IPS DF 6.9 (cell line): ENCODE measurements around the gene LSP1.

Experiments
- DNase-seq: peaks from one replicate; pipeline ENCODE4 v3.0.0-alpha.2; 2013; ENCODE audit warnings: low read depth, low spot score
- H3K27ac ChIP-seq: one replicate; pipeline ENCODE4 v1.5.1; 2013; ENCODE audit warnings: low read length, control low read depth
- H3K27me3 ChIP-seq: 2 replicates; pipeline ENCODE4 v1.6.1; 2013; ENCODE audit warnings: mild to moderate bottlenecking, low read length; ENCODE audit not compliant: control insufficient read depth, insufficient read depth
- H3K36me3 ChIP-seq: 2 replicates; pipeline ENCODE4 v1.6.1; 2013; ENCODE audit warnings: low read length; ENCODE audit not compliant: control insufficient read depth, insufficient read depth
- H3K4me1 ChIP-seq: 2 replicates; pipeline ENCODE4 v1.6.1; 2013; ENCODE audit warnings: low read length; ENCODE audit not compliant: control insufficient read depth, insufficient read depth
- H3K4me3 ChIP-seq: 2 replicates; pipeline ENCODE4 v1.5.1; 2013; ENCODE audit warnings: mild to moderate bottlenecking, low read length
- H3K9me3 ChIP-seq: 2 replicates; pipeline ENCODE4 v1.6.1; 2013; ENCODE audit warnings: low read length, inconsistent platforms; ENCODE audit not compliant: control insufficient read depth, insufficient read depth
- WGBS: extraction: QIAGEN DNeasy Blood & Tissue Kit; methylation state at CpG from one replicate; pipeline ENCODE4 v1.1.7; 2013; ENCODE audit warnings: mixed read lengths, missing lambda C conversion rate; ENCODE audit not compliant: insufficient read length, insufficient coverage; 5-methylcytosine and 5-hydroxymethylcytosine counted together

LSP1 gene

GRCh38 chr11:1851468-1852180, 1.3 kb upstream of the LSP1 start:
- WGBS = no CpG with 5 or more reads among the region's 21 CpGs
- no peak overlapping the region for H3K4me3 ChIP-seq
- no peaks in the 10 kb centered on the region for H3K9me3 ChIP-seq
- H3K36me3 ChIP-seq = no peaks in the 10 kb centered on the region
- no peaks in the 10 kb centered on the region for H3K4me1 ChIP-seq
- no peaks in the 10 kb centered on the region for H3K27me3 ChIP-seq
- H3K27ac ChIP-seq = no peak overlapping the region
- no peak for DNase-seq

- no peak for DNase-seq
- H3K4me1 ChIP-seq = no peaks in the 10 kb centered on the region
- H3K27me3 ChIP-seq = no peaks in the 10 kb centered on the region
- H3K27ac ChIP-seq = no peak overlapping the region
- no peak overlapping the region for H3K4me3 ChIP-seq
- no peaks in the 10 kb centered on the region for H3K9me3 ChIP-seq
- no peaks in the 10 kb centered on the region for H3K36me3 ChIP-seq
- no CpG with 5 or more reads among the region's 25 CpGs for WGBS
These were observed 510 bp upstream of the LSP1 start for GRCh38 chr11:1852271-1852876.

- no peak overlapping the region for H3K4me3 ChIP-seq
- H3K27me3 ChIP-seq = no peaks in the 10 kb centered on the region
- no peaks in the 10 kb centered on the region for H3K4me1 ChIP-seq
- WGBS = no CpG with 5 or more reads among the region's 19 CpGs
- no peaks in the 10 kb centered on the region for H3K9me3 ChIP-seq
- H3K36me3 ChIP-seq = no peaks in the 10 kb centered on the region
- no peak overlapping the region for H3K27ac ChIP-seq
- no peak for DNase-seq
These were observed 670 bp downstream of the LSP1 start for GRCh38 chr11:1853376-1854131.

- no CpG with 5 or more reads among the region's 27 CpGs for WGBS
- DNase-seq = no peak
- H3K27ac ChIP-seq = no peak overlapping the region
- H3K36me3 ChIP-seq = no peaks in the 10 kb centered on the region
- no peaks in the 10 kb centered on the region for H3K9me3 ChIP-seq
- H3K4me3 ChIP-seq = no peak overlapping the region
- no peaks in the 10 kb centered on the region for H3K27me3 ChIP-seq
- no peaks in the 10 kb centered on the region for H3K4me1 ChIP-seq
These were observed 1.5 kb downstream of the LSP1 start for GRCh38 chr11:1854132-1854948.

GRCh38 chr11:1854949-1855885, 2.3 kb downstream of the LSP1 start:
- Histone ChIP-seq H3K9me3 (no peaks in the 10 kb centered on the region), H3K27me3 (no peaks in the 10 kb centered on the region), H3K36me3 (no peaks in the 10 kb centered on the region), H3K27ac (no peak overlapping the region), H3K4me3 (no peak overlapping the region), H3K4me1 (no peaks in the 10 kb centered on the region)
- WGBS = no CpG with 5 or more reads among the region's 26 CpGs
- DNase-seq = no peak

- no peak overlapping the region for H3K4me3 ChIP-seq
These were observed 3.0 kb downstream of the LSP1 start for GRCh38 chr11:1855886-1856265.

GRCh38 chr11:1856306-1857005, 3.6 kb downstream of the LSP1 start:
- H3K36me3 ChIP-seq = no peaks in the 10 kb centered on the region
- H3K4me1 ChIP-seq = no peaks in the 10 kb centered on the region
- no CpG with 5 or more reads among the region's 13 CpGs for WGBS

More at GRCh38 chr11:1855886-1856265, 3.0 kb downstream of the LSP1 start:
- Histone ChIP-seq H3K27ac (no peak overlapping the region), H3K4me1 (no peaks in the 10 kb centered on the region), H3K27me3 (no peaks in the 10 kb centered on the region), H3K36me3 (no peaks in the 10 kb centered on the region), H3K9me3 (no peaks in the 10 kb centered on the region)
- no CpG with 5 or more reads among the region's 11 CpGs for WGBS
- no peak for DNase-seq

GRCh38 chr11:1857064-1857463, 4.2 kb downstream of the LSP1 start:
- DNase-seq = no peak
- H3K27ac ChIP-seq = no peak overlapping the region
- H3K27me3 ChIP-seq = no peaks in the 10 kb centered on the region
- no peaks in the 10 kb centered on the region for H3K36me3 ChIP-seq
- H3K9me3 ChIP-seq = no peaks in the 10 kb centered on the region
- H3K4me3 ChIP-seq = no peak overlapping the region
- no peaks in the 10 kb centered on the region for H3K4me1 ChIP-seq
- WGBS = no CpG with 5 or more reads among the region's 11 CpGs

More at GRCh38 chr11:1856306-1857005, 3.6 kb downstream of the LSP1 start:
- H3K27me3 ChIP-seq = no peaks in the 10 kb centered on the region
- H3K27ac ChIP-seq = no peak overlapping the region
- no peak for DNase-seq
- no peak overlapping the region for H3K4me3 ChIP-seq
- H3K9me3 ChIP-seq = no peaks in the 10 kb centered on the region

GRCh38 chr11:1858154-1858553, 5.3 kb downstream of the LSP1 start:
- DNase-seq = no peak
- H3K4me1 ChIP-seq = peaks cover 2% of the 10 kb centered on the region
- H3K27ac ChIP-seq = no peak overlapping the region
- H3K9me3 ChIP-seq = no peaks in the 10 kb centered on the region
- H3K4me3 ChIP-seq = no peak overlapping the region
- WGBS = no CpG with 5 or more reads among the region's 9 CpGs
- 0 out of 2 replicates have a peak, but pooled peaks cover 2% of the 10 kb centered on the region for H3K36me3 ChIP-seq
- H3K27me3 ChIP-seq = no peaks in the 10 kb centered on the region
